HUDEP-2 (cell line): Measurements from ENCODE around the gene MAGI2.

ENCODE experiments used
- DNase-seq, 76 experiments: peaks; one replicate each; lab custom pipeline; 2025; ENCODE audit not compliant: unreplicated experiment in 76 of 76; lab: John Stamatoyannopoulos, UW

The MAGI2 gene

GRCh38 chr7:79272938-79273337, 180.5 kb downstream of the MAGI2 start:
- peak in 1 of 76 experiments; percentile 6 for DNase-seq

GRCh38 chr7:79272066-79272669, 181.3 kb downstream of the MAGI2 start:
- DNase-seq, result peak in 17 of 76 experiments; percentile 2 to 44 (median 20)

- no peak for DNase-seq
These were observed 184.7 kb downstream of the MAGI2 start for GRCh38 chr7:79268730-79269129.

- no peak for DNase-seq
These were observed 194.6 kb downstream of the MAGI2 start for GRCh38 chr7:79258826-79259225.

GRCh38 chr7:79257959-79258358, 195.5 kb downstream of the MAGI2 start:
- DNase-seq, result no peak

- no peak for DNase-seq
These were observed 207.7 kb downstream of the MAGI2 start for GRCh38 chr7:79245623-79246249.

GRCh38 chr7:79244482-79244881, 209.0 kb downstream of the MAGI2 start:
- no peak for DNase-seq

- DNase-seq, result no peak
These were observed 212.0 kb downstream of the MAGI2 start for GRCh38 chr7:79241288-79242060.

- DNase-seq, result no peak
These were observed 213.1 kb downstream of the MAGI2 start for GRCh38 chr7:79240413-79240812.

- no peak for DNase-seq
These were observed 217.0 kb downstream of the MAGI2 start for GRCh38 chr7:79236352-79237028.

- DNase-seq, result no peak
These were observed 226.4 kb downstream of the MAGI2 start for GRCh38 chr7:79227044-79227443.

- DNase-seq, result no peak
These were observed 232.3 kb downstream of the MAGI2 start for GRCh38 chr7:79221211-79221610.

GRCh38 chr7:79217976-79218626, 235.4 kb downstream of the MAGI2 start:
- DNase-seq, result no peak

GRCh38 chr7:79217468-79217867, 236.0 kb downstream of the MAGI2 start:
- DNase-seq, result no peak

- no peak for DNase-seq
These were observed 237.2 kb downstream of the MAGI2 start for GRCh38 chr7:79216236-79216635.

GRCh38 chr7:79212334-79212733, 241.1 kb downstream of the MAGI2 start:
- DNase-seq, result no peak

- no peak for DNase-seq
These were observed 241.7 kb downstream of the MAGI2 start for GRCh38 chr7:79211724-79212123.

GRCh38 chr7:79199961-79200360, 253.5 kb downstream of the MAGI2 start:
- no peak for DNase-seq

GRCh38 chr7:79199266-79199665, 254.2 kb downstream of the MAGI2 start:
- no peak for DNase-seq

GRCh38 chr7:79185605-79186004, 267.9 kb downstream of the MAGI2 start:
- DNase-seq, result no peak

- peak in 8 of 76 experiments; percentile 1 to 27 (median 9) for DNase-seq
These were observed 271.2 kb downstream of the MAGI2 start for GRCh38 chr7:79182283-79182682.
